ENCODE data around the gene TUBB4B. TPM values are rescaled to one million over a fixed set of nuclear protein-coding genes. Genes with fewer than 3 reads are reported as not detected.

The TUBB4B gene
- total RNA-seq, 1 experiment from 2014 or later = 424 TPM

GRCh38 chr9:137227853-137228505, 13.1 kb upstream of the TUBB4B start:
- peak overlapping the region; percentile 99 for H3K27ac ChIP-seq (ENCODE audit: low read length)
- H3K36me3 ChIP-seq (ENCODE audit: low read depth, low read length) = no peaks in the 10 kb centered on the region
- no peaks in the 10 kb centered on the region for H3K9me3 ChIP-seq (ENCODE audit: low read length)
- peak overlapping the region; percentile 88 for H3K4me2 ChIP-seq (ENCODE audit: low read length)
- H3K4me3 ChIP-seq (ENCODE audit: low read length) = no peak overlapping the region
- no peak for TF ChIP-seq EZH2 (IDR thresholded peaks at IDR 0.05; ENCODE audit: low read length, unreplicated experiment)
- TF ChIP-seq, protein P1, sequence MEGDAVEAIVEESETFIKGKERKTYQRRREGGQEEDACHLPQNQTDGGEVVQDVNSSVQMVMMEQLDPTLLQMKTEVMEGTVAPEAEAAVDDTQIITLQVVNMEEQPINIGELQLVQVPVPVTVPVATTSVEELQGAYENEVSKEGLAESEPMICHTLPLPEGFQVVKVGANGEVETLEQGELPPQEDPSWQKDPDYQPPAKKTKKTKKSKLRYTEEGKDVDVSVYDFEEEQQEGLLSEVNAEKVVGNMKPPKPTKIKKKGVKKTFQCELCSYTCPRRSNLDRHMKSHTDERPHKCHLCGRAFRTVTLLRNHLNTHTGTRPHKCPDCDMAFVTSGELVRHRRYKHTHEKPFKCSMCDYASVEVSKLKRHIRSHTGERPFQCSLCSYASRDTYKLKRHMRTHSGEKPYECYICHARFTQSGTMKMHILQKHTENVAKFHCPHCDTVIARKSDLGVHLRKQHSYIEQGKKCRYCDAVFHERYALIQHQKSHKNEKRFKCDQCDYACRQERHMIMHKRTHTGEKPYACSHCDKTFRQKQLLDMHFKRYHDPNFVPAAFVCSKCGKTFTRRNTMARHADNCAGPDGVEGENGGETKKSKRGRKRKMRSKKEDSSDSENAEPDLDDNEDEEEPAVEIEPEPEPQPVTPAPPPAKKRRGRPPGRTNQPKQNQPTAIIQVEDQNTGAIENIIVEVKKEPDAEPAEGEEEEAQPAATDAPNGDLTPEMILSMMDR (conservative IDR thresholded peaks at IDR 0.05; ENCODE audit: low read depth, low read length) = no peak
- TF ChIP-seq EZH2phosphoT487 (IDR thresholded peaks at IDR 0.05; ENCODE audit: borderline replicate concordance, low read length) = no peak
- no peaks in the 10 kb centered on the region for H3K27me3 ChIP-seq (ENCODE audit: low read length)
- no peaks in the 10 kb centered on the region for H4K20me1 ChIP-seq (ENCODE audit: low read length)
- no peak overlapping the region; the same call in 1 of the 2 replicates for H3K9ac ChIP-seq (ENCODE audit: low read length)
- BruUV-seq (replicated peaks) = no TSS peak
- no peaks in the 10 kb centered on the region for H3K9me2 ChIP-seq (replicated peaks; ENCODE audit: low read length)
- H3K4me1 ChIP-seq (ENCODE audit: insufficient read depth, low read length) = peaks cover 40% of the 10 kb centered on the region
- intact Hi-C loops (cut with micrococcal nuclease) = loop anchor here (5.0 kb wide), 2 partner anchors 41 to 111 kb away; partner anchors contain the start of genes ANAPC2 and SSNA1
- peaks cover 2% of the 10 kb centered on the region for H3F3A ChIP-seq (ENCODE audit: low read length, unreplicated experiment)
- ATAC-seq (no peak), DNase-seq (no peak)
- ChIA-PET POLR2A (ENCODE audit: unreplicated experiment) (interaction anchor here (1.1 kb wide), 1 partner anchor 13 kb away, joined by 4 read pairs; the partner anchor contains the start of gene TUBB4B), CTCF (interaction anchor here (1.0 to 1.1 kb wide), 3 partner anchors 9 to 71 kb away, joined by 3 to 4 read pairs (median 3); no protein-coding TSS in a partner anchor)
- no peak overlapping the region for H2AFZ ChIP-seq (ENCODE audit: low read length)
- H3K79me2 ChIP-seq (ENCODE audit: low read length) = peaks cover 19% of the 10 kb centered on the region

- no peaks in the 10 kb centered on the region for H4K20me1 ChIP-seq (ENCODE audit: low read length)
- H3K79me2 ChIP-seq (ENCODE audit: low read length) = peaks cover 19% of the 10 kb centered on the region
- intact Hi-C loops (cut with micrococcal nuclease) = loop anchor here (5.0 kb wide), 2 partner anchors 41 to 111 kb away; partner anchors contain the start of genes ANAPC2 and SSNA1
- ATAC-seq (no peak), DNase-seq (no peak)
- no peak overlapping the region for H3K9ac ChIP-seq (ENCODE audit: low read length)
- no peak overlapping the region for H2AFZ ChIP-seq (ENCODE audit: low read length)
- peaks cover 40% of the 10 kb centered on the region for H3K4me1 ChIP-seq (ENCODE audit: insufficient read depth, low read length)
- TF ChIP-seq EZH2phosphoT487 (IDR thresholded peaks at IDR 0.05; ENCODE audit: borderline replicate concordance, low read length) (no peak), EZH2 (IDR thresholded peaks at IDR 0.05; ENCODE audit: low read length, unreplicated experiment) (no peak)
- TF ChIP-seq, protein P1 (conservative IDR thresholded peaks at IDR 0.05; ENCODE audit: low read depth, low read length) = no peak
- no peak overlapping the region for H3K4me3 ChIP-seq (ENCODE audit: low read length)
- no peaks in the 10 kb centered on the region for H3K36me3 ChIP-seq (ENCODE audit: low read depth, low read length)
- peak overlapping the region; percentile 57 for H3K4me2 ChIP-seq (ENCODE audit: low read length)
- no peaks in the 10 kb centered on the region for H3K27me3 ChIP-seq (ENCODE audit: low read length)
- ChIA-PET POLR2A (ENCODE audit: unreplicated experiment) (no interaction called here), CTCF (interaction anchor here (1.1 kb wide), 1 partner anchor 72 kb away, joined by 3 read pairs; no protein-coding TSS in a partner anchor)
- BruUV-seq (replicated peaks) = no TSS peak
- peaks cover 2% of the 10 kb centered on the region for H3F3A ChIP-seq (ENCODE audit: low read length, unreplicated experiment)
- H3K9me3 ChIP-seq (ENCODE audit: low read length) = no peaks in the 10 kb centered on the region
- no peak overlapping the region for H3K27ac ChIP-seq (ENCODE audit: low read length)
- no peaks in the 10 kb centered on the region for H3K9me2 ChIP-seq (replicated peaks; ENCODE audit: low read length)
These were observed 12.6 kb upstream of the TUBB4B start for GRCh38 chr9:137228506-137228967.

All from PC-3 (cell line).